ENCODE measurements around the gene TGM3. TPM values are rescaled to one million over a fixed set of nuclear protein-coding genes. Genes with fewer than 3 reads are reported as not detected.

TGM3 gene
- polyA plus RNA-seq, 1 experiment: not detected

GRCh38 chr20:2387580-2387979 is 91.8 kb downstream of the TGM3 start:
- TF ChIP-seq CTCF (IDR thresholded peaks at IDR 0.05; ENCODE audit: insufficient read depth, low read depth, low read length): no peak
- no peaks in the 10 kb centered on the region for H3K36me3 ChIP-seq (ENCODE audit: control insufficient read depth, insufficient read depth, low read length)
- H3K27me3 ChIP-seq (ENCODE audit: control insufficient read depth, insufficient read depth, low read length): no peaks in the 10 kb centered on the region
- H3K4me3 ChIP-seq (ENCODE audit: low read depth, low read length): no peak overlapping the region
- ChIA-PET POLR2A (no interaction called here), CTCF (interaction anchor here (1.3 to 2.2 kb wide), 7 partner anchors 11 to 180 kb away, joined by 3 to 10 read pairs (median 5); no protein-coding TSS in a partner anchor)
- no peak for DNase-seq (ENCODE audit: low read depth)

Other genes starting within 250 kb of the TGM3 start
- 6.0 and 8.2 TPM in 2 replicates for gene STK35, start 194.2 kb upstream of the TGM3 start, polyA plus RNA-seq (2011; rRNA removed)
- gene TGM6, start 84.9 kb downstream of the TGM3 start, polyA plus RNA-seq (2011; rRNA removed): not detected in 2 replicates
- 149 and 178 TPM in 2 replicates for gene SNRPB, start 174.8 kb downstream of the TGM3 start, polyA plus RNA-seq (2011; rRNA removed)
- gene ZNF343, start 212.9 kb downstream of the TGM3 start, polyA plus RNA-seq (2011; rRNA removed): 8.2 and 9.8 TPM in 2 replicates
- gene TMC2, start 240.6 kb downstream of the TGM3 start, polyA plus RNA-seq (2011; rRNA removed): not detected in 2 replicates